ENCODE measurements around the gene NENF.

NENF gene

GRCh38 chr1:212458817-212459216 is 26.1 kb downstream of the NENF start:
- no peak overlapping the region for H3K4me3 ChIP-seq
- peaks cover 5% of the 10 kb centered on the region; the same call in 1 of the 2 replicates for H3K9me3 ChIP-seq
- H3K36me3 ChIP-seq (replicated peaks): no peaks in the 10 kb centered on the region
- DNase-seq (ENCODE audit: low spot score in 2 of 2): no peak
- H3K4me1 ChIP-seq: peaks cover 3% of the 10 kb centered on the region
- no peaks in the 10 kb centered on the region for H3K27me3 ChIP-seq (ENCODE audit: low read depth)
- in situ Hi-C loops (cut with MboI; ENCODE audit: low sequenced_read_pairs): loop anchor here (10.0 kb wide), 1 partner anchor 394 kb away; no protein-coding TSS in a partner anchor

- DNase-seq (ENCODE audit: low spot score in 2 of 2): no peak
- H3K4me1 ChIP-seq: peaks cover 7% of the 10 kb centered on the region
- in situ Hi-C loops (cut with MboI; ENCODE audit: low sequenced_read_pairs): loop anchor here (10.0 kb wide), 1 partner anchor 395 kb away; no protein-coding TSS in a partner anchor
- no peaks in the 10 kb centered on the region for H3K36me3 ChIP-seq (replicated peaks)
- H3K4me3 ChIP-seq: no peak overlapping the region
- H3K9me3 ChIP-seq: peaks cover 5% of the 10 kb centered on the region; the same call in 1 of the 2 replicates
- H3K27me3 ChIP-seq (ENCODE audit: low read depth): no peaks in the 10 kb centered on the region
Measured at GRCh38 chr1:212459656-212460055, 26.9 kb downstream of the NENF start.

GRCh38 chr1:212460376-212460775 is 27.7 kb downstream of the NENF start:
- H3K4me1 ChIP-seq: peaks cover 7% of the 10 kb centered on the region
- in situ Hi-C loops (cut with MboI; ENCODE audit: low sequenced_read_pairs): no loop called here

GRCh38 chr1:212461916-212462660 is 29.4 kb downstream of the NENF start:
- Histone ChIP-seq H3K4me1 (peaks cover 7% of the 10 kb centered on the region), H3K36me3 (replicated peaks) (no peaks in the 10 kb centered on the region), H3K27me3 (ENCODE audit: low read depth) (no peaks in the 10 kb centered on the region), H3K4me3 (no peak overlapping the region), H3K9me3 (peaks cover 5% of the 10 kb centered on the region; the same call in 1 of the 2 replicates)
- in situ Hi-C loops (cut with MboI; ENCODE audit: low sequenced_read_pairs): no loop called here
- DNase-seq (ENCODE audit: low spot score in 2 of 2): no peak

More at GRCh38 chr1:212460376-212460775, 27.7 kb downstream of the NENF start:
- H3K9me3 ChIP-seq: peaks cover 5% of the 10 kb centered on the region; the same call in 1 of the 2 replicates
- H3K4me3 ChIP-seq: no peak overlapping the region
- no peak for DNase-seq (ENCODE audit: low spot score in 2 of 2)
- H3K36me3 ChIP-seq (replicated peaks): no peaks in the 10 kb centered on the region
- no peaks in the 10 kb centered on the region for H3K27me3 ChIP-seq (ENCODE audit: low read depth)

- no peaks in the 10 kb centered on the region for H3K9me3 ChIP-seq
- H3K4me3 ChIP-seq: no peak overlapping the region
- no peaks in the 10 kb centered on the region for H3K27me3 ChIP-seq (ENCODE audit: low read depth)
- peak in 1 of 2 experiments; percentile 19 for DNase-seq (ENCODE audit: low spot score in 2 of 2)
- H3K36me3 ChIP-seq (replicated peaks): no peaks in the 10 kb centered on the region
- in situ Hi-C loops (cut with MboI; ENCODE audit: low sequenced_read_pairs): no loop called here
- H3K4me1 ChIP-seq: peaks cover 7% of the 10 kb centered on the region
Measured at GRCh38 chr1:212463565-212464285, 31.0 kb downstream of the NENF start.

GRCh38 chr1:212465311-212465710 is 32.6 kb downstream of the NENF start:
- no peak overlapping the region for H3K4me3 ChIP-seq
- no peaks in the 10 kb centered on the region for H3K36me3 ChIP-seq (replicated peaks)
- in situ Hi-C loops (cut with MboI; ENCODE audit: low sequenced_read_pairs): no loop called here
- no peak for DNase-seq (ENCODE audit: low spot score in 2 of 2)
- peaks cover 7% of the 10 kb centered on the region for H3K4me1 ChIP-seq
- H3K9me3 ChIP-seq: no peaks in the 10 kb centered on the region
- H3K27me3 ChIP-seq (ENCODE audit: low read depth): no peaks in the 10 kb centered on the region

GRCh38 chr1:212466437-212466836 is 33.7 kb downstream of the NENF start:
- Histone ChIP-seq H3K9me3 (no peaks in the 10 kb centered on the region), H3K27me3 (ENCODE audit: low read depth) (no peaks in the 10 kb centered on the region), H3K36me3 (replicated peaks) (no peaks in the 10 kb centered on the region), H3K4me3 (no peak overlapping the region), H3K4me1 (peaks cover 7% of the 10 kb centered on the region)
- in situ Hi-C loops (cut with MboI; ENCODE audit: low sequenced_read_pairs): no loop called here
- no peak for DNase-seq (ENCODE audit: low spot score in 2 of 2)

- H3K36me3 ChIP-seq (replicated peaks): no peaks in the 10 kb centered on the region
- H3K4me3 ChIP-seq: no peak overlapping the region
- in situ Hi-C loops (cut with MboI; ENCODE audit: low sequenced_read_pairs): no loop called here
- no peaks in the 10 kb centered on the region for H3K9me3 ChIP-seq
- DNase-seq (ENCODE audit: low spot score in 2 of 2): no peak
- H3K27me3 ChIP-seq (ENCODE audit: low read depth): no peaks in the 10 kb centered on the region
- H3K4me1 ChIP-seq: peaks cover 7% of the 10 kb centered on the region
Measured at GRCh38 chr1:212466898-212467650, 34.4 kb downstream of the NENF start.

GRCh38 chr1:212467843-212468482 is 35.2 kb downstream of the NENF start:
- Histone ChIP-seq H3K9me3 (no peaks in the 10 kb centered on the region), H3K27me3 (ENCODE audit: low read depth) (no peaks in the 10 kb centered on the region), H3K36me3 (replicated peaks) (no peaks in the 10 kb centered on the region), H3K4me1 (peaks cover 7% of the 10 kb centered on the region), H3K4me3 (no peak overlapping the region)
- in situ Hi-C loops (cut with MboI; ENCODE audit: low sequenced_read_pairs): no loop called here
- no peak for DNase-seq (ENCODE audit: low spot score in 2 of 2)

GRCh38 chr1:212470059-212470458 is 37.3 kb downstream of the NENF start:
- Histone ChIP-seq H3K36me3 (replicated peaks) (no peaks in the 10 kb centered on the region), H3K4me1 (no peaks in the 10 kb centered on the region), H3K27me3 (ENCODE audit: low read depth) (no peaks in the 10 kb centered on the region), H3K4me3 (no peak overlapping the region), H3K9me3 (no peaks in the 10 kb centered on the region)
- in situ Hi-C loops (cut with MboI; ENCODE audit: low sequenced_read_pairs): no loop called here
- DNase-seq (ENCODE audit: low spot score in 2 of 2): no peak

GRCh38 chr1:212471286-212471685 is 38.6 kb downstream of the NENF start:
- Histone ChIP-seq H3K4me1 (no peaks in the 10 kb centered on the region), H3K36me3 (replicated peaks) (no peaks in the 10 kb centered on the region), H3K27me3 (ENCODE audit: low read depth) (no peaks in the 10 kb centered on the region), H3K4me3 (no peak overlapping the region), H3K9me3 (no peaks in the 10 kb centered on the region)
- in situ Hi-C loops (cut with MboI; ENCODE audit: low sequenced_read_pairs): no loop called here
- no peak for DNase-seq (ENCODE audit: low spot score in 2 of 2)

GRCh38 chr1:212471891-212472675 is 39.4 kb downstream of the NENF start:
- in situ Hi-C loops (cut with MboI; ENCODE audit: low sequenced_read_pairs): no loop called here
- no peaks in the 10 kb centered on the region for H3K4me1 ChIP-seq
- no peaks in the 10 kb centered on the region for H3K27me3 ChIP-seq (ENCODE audit: low read depth)
- no peaks in the 10 kb centered on the region for H3K9me3 ChIP-seq
- no peaks in the 10 kb centered on the region for H3K36me3 ChIP-seq (replicated peaks)
- DNase-seq (ENCODE audit: low spot score in 2 of 2): no peak
- no peak overlapping the region for H3K4me3 ChIP-seq

- Histone ChIP-seq H3K4me3 (no peak overlapping the region), H3K27me3 (ENCODE audit: low read depth) (no peaks in the 10 kb centered on the region), H3K36me3 (replicated peaks) (no peaks in the 10 kb centered on the region), H3K4me1 (no peaks in the 10 kb centered on the region), H3K9me3 (no peaks in the 10 kb centered on the region)
- no peak for DNase-seq (ENCODE audit: low spot score in 2 of 2)
- in situ Hi-C loops (cut with MboI; ENCODE audit: low sequenced_read_pairs): no loop called here
Measured at GRCh38 chr1:212473729-212474128, 41.0 kb downstream of the NENF start.

Measured in HAP-1 (cell line).